GM23338 (cell line): ENCODE results near the gene NEK7. TPM values are rescaled to one million over a fixed set of nuclear protein-coding genes. Genes with fewer than 3 reads are reported as not detected.

Source experiments
- ATAC-seq: fragments of 200-7000 bp; cut with Tn5 transposase; 3 replicates; pipeline ENCODE4 v1.9.1; 2020
- DNase-seq: peaks from one replicate; pipeline ENCODE4 v3.0.0-alpha.2; 2015; ENCODE audit warnings: low spot score
- H2AFZ ChIP-seq: fragments of 200-600 bp; sonication (generic); 2 replicates; pipeline ENCODE4 v1.8.0; 2016; ENCODE audit warnings: antibody characterized with exemption, mild to moderate bottlenecking, moderate library complexity
- H3F3A ChIP-seq: fragments of 200-600 bp; sonication (generic); replicated peaks from 2 replicates; pipeline ENCODE4 v1.8.0; 2017; ENCODE audit warnings: antibody characterized with exemption, mixed run types, low read depth
- H3K27ac ChIP-seq: fragments of 200-600 bp; sonication (generic); 2 replicates; pipeline ENCODE4 v1.6.1; 2016; ENCODE audit warnings: low read depth
- H3K27me3 ChIP-seq: fragments of 200-600 bp; sonication (generic); 2 replicates; pipeline ENCODE4 v1.8.0; 2016; ENCODE audit warnings: mild to moderate bottlenecking, mixed run types, moderate library complexity; ENCODE audit not compliant: insufficient read depth
- H3K36me3 ChIP-seq: fragments of 200-600 bp; sonication (generic); 2 replicates; pipeline ENCODE4 v1.8.0; 2016; ENCODE audit warnings: mild to moderate bottlenecking; ENCODE audit not compliant: insufficient read depth
- H3K4me1 ChIP-seq: fragments of 200-600 bp; sonication (generic); 2 replicates; pipeline ENCODE4 v1.8.0; 2016; ENCODE audit warnings: mild to moderate bottlenecking, moderate library complexity; ENCODE audit not compliant: insufficient read depth
- H3K4me2 ChIP-seq: fragments of 200-600 bp; sonication (generic); 2 replicates; pipeline ENCODE4 v1.7.1; 2017; ENCODE audit warnings: mixed run types
- H3K4me3 ChIP-seq: fragments of 200-600 bp; sonication (generic); 2 replicates; pipeline ENCODE4 v1.6.1; 2016; ENCODE audit warnings: mixed run types
- H3K79me2 ChIP-seq: fragments of 200-600 bp; sonication (generic); replicated peaks from 2 replicates; pipeline ENCODE4 v1.8.0; 2017; ENCODE audit warnings: mild to moderate bottlenecking; ENCODE audit not compliant: insufficient read depth
- H3K9me2 ChIP-seq: fragments of 200-600 bp; sonication (generic); 2 replicates; pipeline ENCODE4 v1.8.0; 2017; ENCODE audit not compliant: insufficient read depth
- H4K20me1 ChIP-seq: fragments of 200-600 bp; sonication (generic); replicated peaks from 2 replicates; pipeline ENCODE4 v1.8.0; 2017; ENCODE audit warnings: mild to moderate bottlenecking; ENCODE audit not compliant: insufficient read depth
- H3K27ac Mint-ChIP-seq: 2 replicates; pipeline ENCODE4 v1.8.0; 2020; ENCODE audit warnings: inconsistent platforms, mild to moderate bottlenecking, moderate library complexity, mixed read lengths
- H3K27me3 Mint-ChIP-seq: 3 replicates; pipeline ENCODE4 v1.8.0; 2022; ENCODE audit warnings: low read depth, mild to moderate bottlenecking, moderate library complexity, mixed read lengths, inconsistent platforms; ENCODE audit not compliant: insufficient read depth, poor library complexity
- H3K36me3 Mint-ChIP-seq: 3 replicates; pipeline ENCODE4 v1.8.0; 2021; ENCODE audit warnings: low read depth, mild to moderate bottlenecking, inconsistent platforms, moderate library complexity, mixed read lengths
- H3K4me1 Mint-ChIP-seq: 3 replicates; pipeline ENCODE4 v1.8.0; 2020; ENCODE audit warnings: mild to moderate bottlenecking, inconsistent platforms, mixed read lengths
- H3K4me3 Mint-ChIP-seq: 3 replicates; pipeline ENCODE4 v1.8.0; 2021; ENCODE audit warnings: moderate library complexity, mild to moderate bottlenecking, inconsistent platforms, mixed read lengths
- H3K9me3 Mint-ChIP-seq: 3 replicates; pipeline ENCODE4 v1.8.0; 2020; ENCODE audit warnings: moderate library complexity, mild to moderate bottlenecking, inconsistent platforms, mixed read lengths
- CREB1 ChIP-seq: fragments of 250-450 bp; sonication (Bioruptor Pico); IDR thresholded peaks from 2 replicates; pipeline ENCODE4 v1.5.0; 2020; ENCODE audit warnings: low read depth, mild to moderate bottlenecking, moderate library complexity
- EZH2 ChIP-seq: fragments of 200-600 bp; sonication (generic); IDR thresholded peaks from one replicate; pipeline ENCODE4 v1.8.0; 2017; ENCODE audit warnings: antibody characterized with exemption, mild to moderate bottlenecking, low read depth; ENCODE audit not compliant: unreplicated experiment
- POLR2AphosphoS5 ChIP-seq: IDR thresholded peaks from 2 replicates; pipeline ENCODE4 v1.6.1; 2016; ENCODE audit warnings: antibody characterized with exemption, low read depth
- ZNF331 ChIP-seq: fragments of 250-450 bp; sonication (Bioruptor Pico); IDR thresholded peaks from 2 replicates; pipeline ENCODE4 v1.5.0; 2020; ENCODE audit warnings: low read depth, mild to moderate bottlenecking, moderate library complexity
- polyA plus RNA-seq: library from polyadenylated mRNA; unstranded; fragments of >200 nt; fragmentation: Nextera tagmentation; extraction: Ambion mirVana; gene quantifications from 2 replicates; pipeline ENCODE4 v1.2.1, GENCODE V29; 2016
- total RNA-seq: library from RNA; depleted of rRNA; stranded (reverse); fragments of >200 nt; shearing (Covaris generic); gene quantifications from 2 replicates; pipeline ENCODE4 v1.2.3, GENCODE V29; 2014
- TF ChIP-seq, protein P1 (sequence below): IDR thresholded peaks from one replicate; pipeline ENCODE4 v1.6.1; 2018; ENCODE audit warnings: antibody characterized with exemption; ENCODE audit not compliant: unreplicated experiment
- TF ChIP-seq, protein P2 (sequence below): IDR thresholded peaks from 2 replicates; pipeline ENCODE4 v1.6.1; 2016; ENCODE audit warnings: antibody characterized with exemption
- TF ChIP-seq, protein P3 (sequence below), 2 experiments: fragments of 200-600 bp in 1 of 2; sonication (generic) in 1 of 2; conservative IDR thresholded peaks; 2 replicates each; pipeline versions ENCODE4 v1.5.1 to v1.6.1; 2016 to 2017; ENCODE audit warnings: antibody characterized with exemption in 2 of 2, low read depth in 2 of 2, mild to moderate bottlenecking in 2 of 2, moderate library complexity in 1 of 2

NEK7 gene
- total and polyA plus RNA-seq, 2 experiments from 2014 or later: 4.8 to 15.3 TPM

DNA sequence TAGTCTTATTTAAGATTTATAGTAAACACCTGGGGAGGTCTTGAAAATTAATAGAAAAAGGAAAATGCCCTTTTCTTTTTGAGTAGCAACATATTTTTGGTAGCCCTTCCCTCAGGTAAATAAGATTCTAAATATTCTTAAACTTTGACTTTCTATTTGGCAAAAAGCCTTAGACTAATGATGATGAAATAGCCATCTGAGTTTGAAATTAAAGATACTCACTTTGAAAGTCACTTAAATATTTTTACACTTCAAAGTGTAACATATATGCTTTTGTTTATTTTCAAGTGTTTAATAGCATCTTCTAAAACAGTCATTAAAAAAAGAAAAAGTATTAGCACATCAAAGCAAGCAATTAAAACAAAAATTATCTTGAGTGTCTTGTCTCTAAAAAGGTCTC, 135.1 kb downstream of the NEK7 start:
- H3K79me2 ChIP-seq: no peaks in the 10 kb centered on the region
- TF ChIP-seq, protein P1, sequence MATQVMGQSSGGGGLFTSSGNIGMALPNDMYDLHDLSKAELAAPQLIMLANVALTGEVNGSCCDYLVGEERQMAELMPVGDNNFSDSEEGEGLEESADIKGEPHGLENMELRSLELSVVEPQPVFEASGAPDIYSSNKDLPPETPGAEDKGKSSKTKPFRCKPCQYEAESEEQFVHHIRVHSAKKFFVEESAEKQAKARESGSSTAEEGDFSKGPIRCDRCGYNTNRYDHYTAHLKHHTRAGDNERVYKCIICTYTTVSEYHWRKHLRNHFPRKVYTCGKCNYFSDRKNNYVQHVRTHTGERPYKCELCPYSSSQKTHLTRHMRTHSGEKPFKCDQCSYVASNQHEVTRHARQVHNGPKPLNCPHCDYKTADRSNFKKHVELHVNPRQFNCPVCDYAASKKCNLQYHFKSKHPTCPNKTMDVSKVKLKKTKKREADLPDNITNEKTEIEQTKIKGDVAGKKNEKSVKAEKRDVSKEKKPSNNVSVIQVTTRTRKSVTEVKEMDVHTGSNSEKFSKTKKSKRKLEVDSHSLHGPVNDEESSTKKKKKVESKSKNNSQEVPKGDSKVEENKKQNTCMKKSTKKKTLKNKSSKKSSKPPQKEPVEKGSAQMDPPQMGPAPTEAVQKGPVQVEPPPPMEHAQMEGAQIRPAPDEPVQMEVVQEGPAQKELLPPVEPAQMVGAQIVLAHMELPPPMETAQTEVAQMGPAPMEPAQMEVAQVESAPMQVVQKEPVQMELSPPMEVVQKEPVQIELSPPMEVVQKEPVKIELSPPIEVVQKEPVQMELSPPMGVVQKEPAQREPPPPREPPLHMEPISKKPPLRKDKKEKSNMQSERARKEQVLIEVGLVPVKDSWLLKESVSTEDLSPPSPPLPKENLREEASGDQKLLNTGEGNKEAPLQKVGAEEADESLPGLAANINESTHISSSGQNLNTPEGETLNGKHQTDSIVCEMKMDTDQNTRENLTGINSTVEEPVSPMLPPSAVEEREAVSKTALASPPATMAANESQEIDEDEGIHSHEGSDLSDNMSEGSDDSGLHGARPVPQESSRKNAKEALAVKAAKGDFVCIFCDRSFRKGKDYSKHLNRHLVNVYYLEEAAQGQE: no peak
- TF ChIP-seq POLR2AphosphoS5: no peak
- TF ChIP-seq, protein P2, sequence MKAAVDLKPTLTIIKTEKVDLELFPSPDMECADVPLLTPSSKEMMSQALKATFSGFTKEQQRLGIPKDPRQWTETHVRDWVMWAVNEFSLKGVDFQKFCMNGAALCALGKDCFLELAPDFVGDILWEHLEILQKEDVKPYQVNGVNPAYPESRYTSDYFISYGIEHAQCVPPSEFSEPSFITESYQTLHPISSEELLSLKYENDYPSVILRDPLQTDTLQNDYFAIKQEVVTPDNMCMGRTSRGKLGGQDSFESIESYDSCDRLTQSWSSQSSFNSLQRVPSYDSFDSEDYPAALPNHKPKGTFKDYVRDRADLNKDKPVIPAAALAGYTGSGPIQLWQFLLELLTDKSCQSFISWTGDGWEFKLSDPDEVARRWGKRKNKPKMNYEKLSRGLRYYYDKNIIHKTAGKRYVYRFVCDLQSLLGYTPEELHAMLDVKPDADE: no peak
- no peak for TF ChIP-seq CREB1 (CRISPR knock-in tag)

DNA sequence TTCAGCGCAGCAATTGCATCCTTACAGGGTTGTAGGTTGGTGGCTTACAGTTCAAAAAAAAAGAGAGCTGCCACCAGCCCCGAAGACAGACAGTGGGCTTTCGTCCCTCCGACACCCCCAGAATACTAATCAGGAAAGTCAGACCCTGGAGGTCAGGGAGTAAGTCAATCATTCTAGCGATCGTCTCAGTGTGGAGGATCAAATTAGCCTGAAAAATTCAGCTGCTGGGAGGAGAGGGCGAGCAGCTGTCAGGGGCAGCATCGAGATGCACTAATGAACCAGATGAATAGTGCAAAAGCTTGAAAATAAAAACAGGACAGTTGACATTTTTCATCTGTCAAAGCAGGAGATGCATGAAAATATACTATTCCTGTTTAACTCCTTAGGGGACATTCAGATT, 138.4 kb downstream of the NEK7 start:
- Histone ChIP-seq H3K4me1 (peaks cover 24% of the 10 kb centered on the region), H3K9me2 (no peaks in the 10 kb centered on the region), H3K4me3 (no peak overlapping the region), H3K27me3 (no peaks in the 10 kb centered on the region), H3K36me3 (no peaks in the 10 kb centered on the region), H3K27ac (no peak overlapping the region), H4K20me1 (no peaks in the 10 kb centered on the region), H3K4me2 (no peak overlapping the region), H3K79me2 (no peaks in the 10 kb centered on the region), H2AFZ (no peak overlapping the region), H3F3A (no peaks in the 10 kb centered on the region)
- no peaks in the 10 kb centered on the region for H3K36me3 Mint-ChIP-seq
- peaks cover 35% of the 10 kb centered on the region for H3K4me1 Mint-ChIP-seq
- no peak for TF ChIP-seq ZNF331 (CRISPR knock-in tag)
- TF ChIP-seq, protein P3, sequence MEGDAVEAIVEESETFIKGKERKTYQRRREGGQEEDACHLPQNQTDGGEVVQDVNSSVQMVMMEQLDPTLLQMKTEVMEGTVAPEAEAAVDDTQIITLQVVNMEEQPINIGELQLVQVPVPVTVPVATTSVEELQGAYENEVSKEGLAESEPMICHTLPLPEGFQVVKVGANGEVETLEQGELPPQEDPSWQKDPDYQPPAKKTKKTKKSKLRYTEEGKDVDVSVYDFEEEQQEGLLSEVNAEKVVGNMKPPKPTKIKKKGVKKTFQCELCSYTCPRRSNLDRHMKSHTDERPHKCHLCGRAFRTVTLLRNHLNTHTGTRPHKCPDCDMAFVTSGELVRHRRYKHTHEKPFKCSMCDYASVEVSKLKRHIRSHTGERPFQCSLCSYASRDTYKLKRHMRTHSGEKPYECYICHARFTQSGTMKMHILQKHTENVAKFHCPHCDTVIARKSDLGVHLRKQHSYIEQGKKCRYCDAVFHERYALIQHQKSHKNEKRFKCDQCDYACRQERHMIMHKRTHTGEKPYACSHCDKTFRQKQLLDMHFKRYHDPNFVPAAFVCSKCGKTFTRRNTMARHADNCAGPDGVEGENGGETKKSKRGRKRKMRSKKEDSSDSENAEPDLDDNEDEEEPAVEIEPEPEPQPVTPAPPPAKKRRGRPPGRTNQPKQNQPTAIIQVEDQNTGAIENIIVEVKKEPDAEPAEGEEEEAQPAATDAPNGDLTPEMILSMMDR (conservative IDR thresholded peaks at IDR 0.05; ENCODE audit: low read depth in 2 of 2): no peak
- TF ChIP-seq EZH2: no peak
- ATAC-seq (no peak), DNase-seq (no peak)
- no peak overlapping the region for H3K27ac Mint-ChIP-seq
- no peaks in the 10 kb centered on the region for H3K27me3 Mint-ChIP-seq
- no peaks in the 10 kb centered on the region for H3K9me3 Mint-ChIP-seq
- no peak overlapping the region for H3K4me3 Mint-ChIP-seq

More for the DNA sequence above, 135.1 kb downstream of the NEK7 start:
- Histone ChIP-seq H3K9me2 (no peaks in the 10 kb centered on the region), H4K20me1 (no peaks in the 10 kb centered on the region), H3K36me3 (no peaks in the 10 kb centered on the region), H3K27ac (no peak overlapping the region), H3K4me2 (no peak overlapping the region), H3K4me3 (no peak overlapping the region), H3K4me1 (peaks cover 5% of the 10 kb centered on the region), H2AFZ (no peak overlapping the region), H3F3A (no peaks in the 10 kb centered on the region), H3K27me3 (no peaks in the 10 kb centered on the region)
- Mint-ChIP-seq H3K9me3 (no peaks in the 10 kb centered on the region), H3K36me3 (no peaks in the 10 kb centered on the region; the same call in 2 of the 3 replicates), H3K27me3 (no peaks in the 10 kb centered on the region), H3K4me3 (no peak overlapping the region), H3K4me1 (peaks cover 30% of the 10 kb centered on the region), H3K27ac (no peak overlapping the region)
- DNase-seq: no peak
- ATAC-seq: no peak
